Measurements from ENCODE around the gene ABCC5.
"Not testable (repeated sequence)": the region's sequence is repeated elsewhere in the genome, so short reads cannot be mapped to it uniquely, and the experiment has no call there.

ABCC5 gene

GRCh38 chr3:184015381-184016019, 2.2 kb downstream of the ABCC5 start:
- DNase-seq, result no peak

GRCh38 chr3:184011937-184012889, 5.5 kb downstream of the ABCC5 start:
- DNase-seq, result no peak

GRCh38 chr3:184011230-184011876, 6.3 kb downstream of the ABCC5 start:
- DNase-seq, result no peak

- no peak for DNase-seq
Measured at GRCh38 chr3:184008161-184008560, 9.5 kb downstream of the ABCC5 start.

GRCh38 chr3:184007143-184007813, 10.4 kb downstream of the ABCC5 start:
- DNase-seq, result not testable (repeated sequence)

- no peak for DNase-seq
Measured at GRCh38 chr3:184005941-184006507, 11.7 kb downstream of the ABCC5 start.

GRCh38 chr3:184004476-184004875, 13.2 kb downstream of the ABCC5 start:
- no peak for DNase-seq

- no peak for DNase-seq
Measured at GRCh38 chr3:184003187-184003967, 14.3 kb downstream of the ABCC5 start.

- DNase-seq, result no peak
Measured at GRCh38 chr3:184002469-184002868, 15.2 kb downstream of the ABCC5 start.

- no peak for DNase-seq
Measured at GRCh38 chr3:184001761-184002160, 15.9 kb downstream of the ABCC5 start.

GRCh38 chr3:183991403-183991802, 26.3 kb downstream of the ABCC5 start:
- no peak for DNase-seq

GRCh38 chr3:183988216-183988790, 29.4 kb downstream of the ABCC5 start:
- DNase-seq, result no peak

GRCh38 chr3:183987000-183987600, 30.6 kb downstream of the ABCC5 start:
- DNase-seq, result no peak

- DNase-seq, result no peak
Measured at GRCh38 chr3:183984749-183985729, 32.6 kb downstream of the ABCC5 start.

GRCh38 chr3:183984127-183984740, 33.5 kb downstream of the ABCC5 start:
- DNase-seq, result no peak

GRCh38 chr3:183981990-183982644, 35.6 kb downstream of the ABCC5 start:
- no peak for DNase-seq

- DNase-seq, result no peak
Measured at GRCh38 chr3:183980403-183980802, 37.3 kb downstream of the ABCC5 start.

- no peak for DNase-seq
Measured at GRCh38 chr3:183975981-183976662, 41.6 kb downstream of the ABCC5 start.
